ENCODE measurements around the gene CFL2. TPM values are rescaled to one million over a fixed set of nuclear protein-coding genes. Genes with fewer than 3 reads are reported as not detected.

The CFL2 gene
- 74.8 and 106 TPM in 2 replicates for total RNA-seq

GRCh38 chr14:34714320-34715126, at the start of gene CFL2:
TSS of gene CFL2 (minus strand) at chr14:34714593. CDS start at chr14:34714540, 53 bp downstream.

Other genes starting within 250 kb of the CFL2 start
- gene EAPP, start 174.9 kb downstream of the CFL2 start, total RNA-seq, result 28.9 and 37.1 TPM in 2 replicates
- 84.4 and 102 TPM in 2 replicates for gene SNX6, start 84.4 kb downstream of the CFL2 start, total RNA-seq
- gene BAZ1A, start 160.8 kb upstream of the CFL2 start, total RNA-seq, result 20.6 and 23.9 TPM in 2 replicates

All from smooth muscle cell of the pulmonary artery (primary cell).